Lung (tissue), 12 donors: ENCODE measurements around the gene TTLL10. TPM values are rescaled to one million over a fixed set of nuclear protein-coding genes. Genes with fewer than 3 reads are reported as not detected.

Experiments
- ATAC-seq: fragments of 200-7000 bp; cut with Tn5 transposase; one replicate; pipeline ENCODE4 v1.9.1; 2020; ENCODE audit warnings: moderate number of reproducible peaks; ENCODE audit not compliant: insufficient read depth, low FRiP score
- DNase-seq, 3 donors: peaks; one replicate each; pipeline ENCODE4 v3.0.0-alpha.2; 2013 to 2017
- H3K27ac ChIP-seq, 2 donors: one replicate each; pipeline ENCODE4 v1.5.1; 2013; ENCODE audit warnings: mild to moderate bottlenecking in 2 of 2, moderate library complexity in 2 of 2, control low read depth in 1 of 2, inconsistent platforms in 1 of 2, low read depth in 1 of 2, low read length in 1 of 2
- H3K27me3 ChIP-seq, 3 donors: one replicate each; pipeline ENCODE4 v1.5.1; 2013; ENCODE audit warnings: low read length in 2 of 3; ENCODE audit not compliant: control insufficient read depth in 3 of 3, insufficient read depth in 3 of 3
- H3K36me3 ChIP-seq, 4 donors: one replicate each; pipeline ENCODE4 v1.5.1; 2013; ENCODE audit warnings: low read length in 4 of 4, mild to moderate bottlenecking in 1 of 4, moderate library complexity in 1 of 4; ENCODE audit not compliant: control insufficient read depth in 4 of 4, insufficient read depth in 4 of 4
- H3K4me1 ChIP-seq, 5 donors: one replicate each; pipeline ENCODE4 v1.5.1; 2013; ENCODE audit warnings: low read length in 5 of 5, mild to moderate bottlenecking in 2 of 5, moderate library complexity in 1 of 5; ENCODE audit not compliant: control insufficient read depth in 5 of 5, insufficient read depth in 5 of 5
- H3K4me3 ChIP-seq: one replicate; pipeline ENCODE4 v1.5.1; 2013; ENCODE audit warnings: mild to moderate bottlenecking, control low read depth, moderate library complexity
- H3K9ac ChIP-seq, 2 donors: one replicate each; pipeline ENCODE4 v1.5.1; 2013; ENCODE audit warnings: low read length in 2 of 2, control low read depth in 1 of 2; ENCODE audit not compliant: insufficient read depth in 1 of 2
- H3K9me3 ChIP-seq, 4 donors: one replicate each; pipeline ENCODE4 v1.5.1; 2013; ENCODE audit warnings: low read length in 3 of 4, mild to moderate bottlenecking in 1 of 4, moderate library complexity in 1 of 4; ENCODE audit not compliant: control insufficient read depth in 4 of 4, insufficient read depth in 3 of 4
- WGBS, 2 donors: extraction: QIAGEN DNeasy Blood & Tissue Kit; methylation state at CpG; one replicate each; pipeline ENCODE4 v1.1.7; 2013; 5-methylcytosine and 5-hydroxymethylcytosine counted together
- polyA plus RNA-seq, 2 donors: library from polyadenylated mRNA; stranded (reverse); fragments of 200-250 nt; gene quantifications; one replicate each; pipeline ENCODE4 v1.2.1, GENCODE V29; 2013
- total RNA-seq, 2 donors: library from RNA; depleted of rRNA in 1 of 2; stranded (reverse); fragments of >200 nt in 1 of 2; gene quantifications; one replicate each; pipeline ENCODE4 v1.2.1, GENCODE V29; 2014 to 2021
- TF ChIP-seq, protein P1 (sequence below): IDR thresholded peaks from 2 replicates; pipeline ENCODE4 v1.5.1; 2012; ENCODE audit warnings: mild to moderate bottlenecking; ENCODE audit errors: control extremely low read depth, extremely low read depth
- donor health status: control.
- donor health status: control.
- donor health status: Bipolar disorder and iron deficiency.
- donor health status: healthy.
- donor health status: DM: yes; HTN: yes; CAD: no.

The TTLL10 gene
- total and polyA plus RNA-seq, 4 donors, result 3.7 to 19.7 (median 4.5) TPM

DNA sequence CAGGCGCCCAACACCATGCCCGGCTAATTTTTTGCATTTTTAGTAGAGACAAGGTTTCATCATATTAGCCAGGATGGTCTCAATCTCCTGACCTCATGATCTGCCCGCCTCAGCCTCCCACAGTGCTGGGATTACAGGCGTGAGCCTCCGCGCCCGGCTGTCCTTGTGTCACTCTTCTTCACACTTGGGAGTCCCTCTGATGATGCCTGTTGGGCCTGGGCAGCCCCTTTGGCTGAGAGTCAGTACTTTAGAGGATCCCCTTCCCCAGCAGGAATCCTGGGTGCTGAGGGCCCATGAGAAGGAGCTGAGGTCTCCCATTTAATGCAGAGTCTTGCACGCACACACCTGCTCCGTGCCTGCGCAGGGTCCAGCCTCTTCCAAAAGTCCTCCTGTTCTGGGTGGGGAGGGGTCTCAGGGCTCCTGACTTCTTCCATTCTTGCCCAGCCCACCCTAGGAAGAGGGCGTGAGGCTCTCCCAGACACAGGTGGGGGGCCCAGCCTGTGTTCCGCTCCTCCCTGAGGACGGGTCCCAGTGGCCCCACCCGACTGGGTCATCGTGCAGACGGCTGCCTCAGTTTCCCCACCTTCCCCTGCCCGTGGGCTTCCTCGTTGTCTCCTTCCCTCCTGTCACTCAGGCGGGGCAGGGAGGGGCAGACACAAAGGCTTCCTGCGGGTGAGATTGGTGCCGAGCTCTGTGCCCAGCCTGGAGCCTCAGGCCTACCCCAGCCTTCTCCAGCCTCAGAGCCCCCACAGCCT, 3.9 kb downstream of the TTLL10 start:
- TF ChIP-seq, protein P1, sequence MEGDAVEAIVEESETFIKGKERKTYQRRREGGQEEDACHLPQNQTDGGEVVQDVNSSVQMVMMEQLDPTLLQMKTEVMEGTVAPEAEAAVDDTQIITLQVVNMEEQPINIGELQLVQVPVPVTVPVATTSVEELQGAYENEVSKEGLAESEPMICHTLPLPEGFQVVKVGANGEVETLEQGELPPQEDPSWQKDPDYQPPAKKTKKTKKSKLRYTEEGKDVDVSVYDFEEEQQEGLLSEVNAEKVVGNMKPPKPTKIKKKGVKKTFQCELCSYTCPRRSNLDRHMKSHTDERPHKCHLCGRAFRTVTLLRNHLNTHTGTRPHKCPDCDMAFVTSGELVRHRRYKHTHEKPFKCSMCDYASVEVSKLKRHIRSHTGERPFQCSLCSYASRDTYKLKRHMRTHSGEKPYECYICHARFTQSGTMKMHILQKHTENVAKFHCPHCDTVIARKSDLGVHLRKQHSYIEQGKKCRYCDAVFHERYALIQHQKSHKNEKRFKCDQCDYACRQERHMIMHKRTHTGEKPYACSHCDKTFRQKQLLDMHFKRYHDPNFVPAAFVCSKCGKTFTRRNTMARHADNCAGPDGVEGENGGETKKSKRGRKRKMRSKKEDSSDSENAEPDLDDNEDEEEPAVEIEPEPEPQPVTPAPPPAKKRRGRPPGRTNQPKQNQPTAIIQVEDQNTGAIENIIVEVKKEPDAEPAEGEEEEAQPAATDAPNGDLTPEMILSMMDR, result no peak
- Histone ChIP-seq H3K27me3 (peaks cover 0 to 22% (median 10%) of the 10 kb centered on the region in 3 donors), H3K9me3 (peaks cover 0 to 13% (median 0%) of the 10 kb centered on the region in 4 donors), H3K36me3 (no peaks in the 10 kb centered on the region), H3K4me3 (no peak overlapping the region), H3K27ac (no peak overlapping the region), H3K4me1 (peaks cover 0 to 6% (median 0%) of the 10 kb centered on the region in 5 donors), H3K9ac (no peak overlapping the region)
- DNase-seq (peak in 1 of 3 donors; percentile 6), ATAC-seq (no peak)
- 88 to 89% methylated on average over 20 to 21 of the region's 21 CpGs for WGBS, 2 donors

DNA sequence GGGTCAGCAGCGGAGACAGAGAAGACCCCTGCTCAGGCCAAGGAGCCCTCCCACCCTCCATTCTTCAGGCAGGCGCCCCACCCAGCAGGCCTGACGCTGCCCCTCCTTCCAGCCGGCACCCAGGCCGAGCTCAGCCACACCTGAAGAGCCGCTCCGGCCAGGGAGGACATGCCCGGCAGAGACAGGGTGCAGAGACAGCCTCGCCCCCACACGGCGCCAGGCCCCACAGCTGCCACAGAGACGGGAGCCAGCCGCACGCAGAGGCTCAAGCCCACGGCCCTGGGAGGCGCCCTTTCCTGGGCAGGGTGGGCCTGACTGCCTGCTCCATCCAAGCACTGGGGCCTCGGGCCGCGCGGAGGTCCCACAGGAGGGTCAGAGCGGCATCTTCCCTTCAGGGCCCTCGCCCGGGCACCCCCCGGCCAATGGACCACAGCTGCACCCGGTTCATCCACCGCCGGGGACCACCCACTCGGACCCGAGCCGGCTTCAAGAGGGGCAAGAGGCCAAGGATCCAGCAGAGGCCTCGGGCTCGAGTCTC, 5.2 kb downstream of the TTLL10 start:
- peak in 1 of 3 donors; percentile 4 for DNase-seq
- H3K9me3 ChIP-seq, result peaks cover 0 to 13% (median 0%) of the 10 kb centered on the region in 4 donors
- 93% methylated on average over 31 to 32 of the region's 32 CpGs for WGBS, 2 donors
- ATAC-seq, result no peak
- H3K27me3 ChIP-seq, result peaks cover 0 to 17% (median 6%) of the 10 kb centered on the region in 3 donors
- no peak overlapping the region for H3K9ac ChIP-seq
- H3K36me3 ChIP-seq, result no peaks in the 10 kb centered on the region
- no peak overlapping the region for H3K27ac ChIP-seq
- no peak overlapping the region for H3K4me3 ChIP-seq
- H3K4me1 ChIP-seq, result peaks cover 0 to 6% (median 0%) of the 10 kb centered on the region in 5 donors
- TF ChIP-seq, protein P1, result no peak

- ATAC-seq (no peak), DNase-seq (peak in 1 of 3 donors; percentile 10)
- H3K27ac ChIP-seq, result no peak overlapping the region
- no peaks in the 10 kb centered on the region for H3K36me3 ChIP-seq
- H3K9ac ChIP-seq, result no peak overlapping the region
- peaks cover 0 to 6% (median 0%) of the 10 kb centered on the region in 5 donors for H3K4me1 ChIP-seq
- H3K4me3 ChIP-seq, result no peak overlapping the region
- WGBS, 2 donors, result 93 to 95% methylated on average over 25 of the region's 25 CpGs
- peaks cover 0 to 12% (median 0%) of the 10 kb centered on the region in 4 donors for H3K9me3 ChIP-seq
- TF ChIP-seq, protein P1, result no peak
- peaks cover 0 to 12% (median 6%) of the 10 kb centered on the region in 3 donors for H3K27me3 ChIP-seq
These were observed 5.8 kb downstream of the TTLL10 start for GRCh38 chr1:1179346-1179982.
